ENCODE results near the gene STON2. TPM values are rescaled to one million over a fixed set of nuclear protein-coding genes. Genes with fewer than 3 reads are reported as not detected.
"Not testable (repeated sequence)": the region's sequence is repeated elsewhere in the genome, so short reads cannot be mapped to it uniquely, and the experiment has no call there.

Gene STON2
- total RNA-seq, 1 donor from 2014 or later, result 91.9 TPM

DNA sequence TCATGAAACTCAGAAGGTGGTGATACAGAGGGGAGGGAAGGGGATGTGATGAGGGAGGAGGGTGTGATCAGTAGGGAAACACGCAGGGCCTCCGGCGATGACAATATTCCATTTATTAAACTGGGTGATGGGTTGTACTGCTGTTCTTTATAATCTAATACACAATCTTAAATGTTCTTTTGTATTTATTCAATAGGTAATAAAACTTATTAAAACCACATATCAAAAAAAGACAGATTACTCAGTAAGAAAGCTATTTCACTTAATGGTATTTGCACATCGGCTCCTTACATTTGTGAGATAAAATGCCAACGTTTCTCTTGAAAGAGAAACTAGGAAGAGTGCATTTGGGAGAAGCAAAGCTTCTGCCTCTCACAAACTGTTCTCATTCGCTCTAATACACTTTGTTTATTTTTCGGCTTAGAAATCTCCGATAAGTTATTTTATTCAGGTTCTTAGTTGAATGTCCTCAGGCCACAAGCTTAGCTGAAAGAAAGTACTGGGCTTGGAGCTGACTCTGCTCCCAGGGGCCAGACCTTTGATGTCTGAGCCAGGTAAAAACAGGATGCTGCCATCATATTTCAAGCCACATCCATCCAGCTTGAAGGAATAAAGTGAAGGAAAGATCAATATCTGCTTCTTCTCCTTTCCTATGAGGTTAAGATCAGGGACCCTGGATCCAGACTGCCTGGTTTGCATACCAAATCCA is 17.5 kb downstream of the STON2 start:
- DNase-seq (ENCODE audit: low read depth), result peak; percentile 41

- DNase-seq (ENCODE audit: low read depth), result not testable (repeated sequence)
Observed at GRCh38 chr14:81380009-81380408, 20.1 kb downstream of the STON2 start.

- DNase-seq (ENCODE audit: low read depth), result no peak
Observed at GRCh38 chr14:81371802-81372201, 28.3 kb downstream of the STON2 start.

- no peak for DNase-seq (ENCODE audit: low read depth)
Observed at GRCh38 chr14:81367563-81367962, 32.6 kb downstream of the STON2 start.

GRCh38 chr14:81366884-81367283 is 33.2 kb downstream of the STON2 start:
- DNase-seq (ENCODE audit: low read depth), result no peak

GRCh38 chr14:81366214-81366613 is 33.9 kb downstream of the STON2 start:
- peak; percentile 22 for DNase-seq (ENCODE audit: low read depth)

DNA sequence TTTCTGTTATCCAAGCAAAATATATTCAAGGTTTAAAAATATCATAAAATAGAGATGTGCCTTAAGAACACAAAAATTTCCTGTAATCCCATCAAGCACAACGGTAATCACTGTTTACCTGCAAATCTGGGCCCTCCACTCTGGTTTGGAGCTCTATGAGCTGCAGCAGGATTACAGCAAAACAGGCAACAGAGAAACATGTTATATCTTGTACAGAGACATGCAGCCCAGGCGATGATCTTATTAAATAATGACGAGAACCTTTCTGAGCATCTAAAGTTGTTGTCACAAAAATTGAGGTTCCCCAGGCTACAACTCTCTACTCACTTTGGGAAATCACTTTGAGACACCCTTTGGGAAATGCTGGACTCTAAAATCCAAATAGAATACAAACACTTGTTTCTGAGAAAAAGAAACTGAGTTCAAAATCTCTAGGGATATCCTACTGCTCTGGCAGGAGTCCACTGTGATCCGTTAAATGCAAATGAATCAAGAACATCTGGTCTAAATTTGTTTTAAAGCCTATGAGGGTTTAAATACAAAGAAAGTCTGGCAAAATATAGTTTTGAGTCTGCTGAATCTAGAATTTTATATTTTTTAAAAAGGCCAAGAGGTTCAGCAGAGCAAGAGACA is 36.3 kb downstream of the STON2 start:
- DNase-seq (ENCODE audit: low read depth), result no peak

DNA sequence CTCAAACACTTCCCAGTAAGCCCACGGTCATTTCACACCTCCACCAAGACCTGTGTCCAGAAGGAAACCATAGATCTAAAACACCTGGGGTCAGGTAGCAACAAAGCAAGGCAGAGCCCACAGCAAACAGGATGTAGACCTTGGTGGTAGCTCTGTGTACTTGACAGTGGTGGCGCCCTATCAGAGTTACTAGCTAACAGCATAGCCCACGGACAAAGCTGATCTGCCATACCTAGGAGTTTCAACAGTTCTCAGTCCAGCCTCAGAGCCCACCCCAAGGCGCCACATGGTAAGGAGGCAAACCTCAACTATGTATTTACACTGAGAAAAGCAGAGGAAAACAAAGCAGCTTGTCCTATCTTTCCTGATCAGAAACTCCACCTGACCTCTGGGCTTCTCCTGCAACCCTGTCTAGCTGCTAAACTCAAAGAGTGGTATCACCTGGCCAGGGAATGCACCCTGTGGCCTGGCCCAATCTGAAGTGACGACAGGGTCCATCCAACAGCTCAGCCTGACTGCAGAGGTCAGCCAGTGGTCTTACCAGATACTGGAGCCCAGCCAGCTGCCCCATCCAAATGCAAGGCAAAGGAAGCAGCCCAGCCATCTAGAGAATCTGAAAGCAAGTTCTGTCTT is 46.3 kb downstream of the STON2 start:
- no peak for DNase-seq (ENCODE audit: low read depth)

DNA sequence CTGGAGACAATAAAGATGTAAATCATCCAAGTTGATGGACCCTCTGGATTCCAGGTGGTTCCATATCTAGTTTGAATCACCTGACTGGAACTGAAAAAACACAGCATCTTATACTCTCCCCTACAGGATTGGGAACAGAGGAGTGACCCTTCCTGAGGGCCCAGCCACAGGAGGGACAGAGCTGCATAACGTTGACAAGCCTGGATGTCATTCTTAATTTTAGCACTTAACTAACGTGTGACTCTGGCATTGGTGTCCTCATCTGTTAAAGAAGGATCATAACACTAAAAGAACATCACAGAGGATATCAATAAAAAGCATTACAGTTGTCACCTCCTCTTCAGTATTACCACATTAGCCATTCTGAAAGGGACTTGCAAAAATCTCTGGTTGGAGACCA is 47.7 kb downstream of the STON2 start:
- no peak for DNase-seq (ENCODE audit: low read depth)

DNA sequence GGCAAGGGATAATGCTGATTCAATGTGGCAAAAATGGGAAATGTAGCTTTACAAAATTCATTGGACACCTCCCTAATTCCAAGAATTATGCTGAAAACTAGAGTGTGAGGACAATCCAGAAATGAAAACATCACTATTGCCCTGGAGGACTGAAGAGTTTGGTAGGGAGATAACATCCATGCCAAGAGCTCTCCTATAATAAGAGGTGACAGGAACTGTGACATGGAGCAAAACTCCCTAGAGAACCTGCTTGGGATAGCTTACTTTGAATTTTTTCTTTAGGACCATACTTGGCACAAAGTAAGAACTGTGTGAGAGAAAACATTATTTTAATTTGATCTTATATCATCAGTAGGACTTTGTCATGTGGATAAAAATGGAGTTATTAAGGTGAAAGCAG is 48.9 kb downstream of the STON2 start:
- DNase-seq (ENCODE audit: low read depth), result no peak

DNA sequence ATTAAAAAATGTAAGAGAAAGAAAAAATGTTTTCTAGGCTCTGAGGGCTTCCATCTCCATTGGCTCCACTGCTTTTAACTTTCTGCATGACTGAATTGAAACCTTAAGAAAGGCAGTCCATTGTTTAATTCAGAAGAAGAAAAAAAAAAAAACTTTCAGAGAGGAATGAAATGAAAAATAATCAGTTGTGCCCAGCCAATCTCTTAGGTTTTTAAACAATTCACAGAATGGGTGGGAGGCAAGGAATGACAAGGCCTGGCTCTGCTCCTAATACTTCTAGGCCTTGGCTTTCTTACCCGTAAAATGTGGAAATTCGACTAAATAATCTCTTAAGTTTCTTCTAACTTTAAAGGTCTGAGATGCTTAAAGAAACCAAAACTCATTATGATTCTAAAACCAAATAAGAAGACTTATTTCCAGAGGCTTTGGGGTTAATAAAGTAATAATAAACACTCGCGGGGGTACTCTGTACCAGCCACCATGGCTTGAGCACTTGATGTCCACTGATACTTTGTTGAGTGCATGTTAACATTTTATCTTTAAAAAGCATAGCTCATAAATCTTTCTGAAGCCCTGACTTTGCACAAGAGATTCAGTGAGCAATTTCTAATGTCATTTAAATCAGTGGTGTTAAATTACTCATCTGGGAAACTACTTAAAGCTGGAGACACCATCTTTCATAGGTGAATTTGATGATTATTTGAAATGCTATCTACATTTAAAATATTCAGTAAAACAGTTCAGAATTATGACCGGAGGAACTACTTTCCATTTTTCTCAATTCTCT is 49.6 kb downstream of the STON2 start:
- DNase-seq (ENCODE audit: low read depth), result peak; percentile 26

- DNase-seq (ENCODE audit: low read depth), result no peak
Observed at GRCh38 chr14:81348061-81348460, 52.1 kb downstream of the STON2 start.

GRCh38 chr14:81345781-81346180 is 54.3 kb downstream of the STON2 start:
- no peak for DNase-seq (ENCODE audit: low read depth)

GRCh38 chr14:81344481-81345160 is 55.5 kb downstream of the STON2 start:
- no peak for DNase-seq (ENCODE audit: low read depth)

- DNase-seq (ENCODE audit: low read depth), result no peak
Observed at GRCh38 chr14:81343701-81344100, 56.4 kb downstream of the STON2 start.

GRCh38 chr14:81342850-81343580 is 57.1 kb downstream of the STON2 start:
- no peak for DNase-seq (ENCODE audit: low read depth)

- no peak for DNase-seq (ENCODE audit: low read depth)
Observed at GRCh38 chr14:81341781-81342180, 58.3 kb downstream of the STON2 start.

GRCh38 chr14:81341370-81341769 is 58.8 kb downstream of the STON2 start:
- no peak for DNase-seq (ENCODE audit: low read depth)

- no peak for DNase-seq (ENCODE audit: low read depth)
Observed at GRCh38 chr14:81340201-81340600, 59.9 kb downstream of the STON2 start.

DNA sequence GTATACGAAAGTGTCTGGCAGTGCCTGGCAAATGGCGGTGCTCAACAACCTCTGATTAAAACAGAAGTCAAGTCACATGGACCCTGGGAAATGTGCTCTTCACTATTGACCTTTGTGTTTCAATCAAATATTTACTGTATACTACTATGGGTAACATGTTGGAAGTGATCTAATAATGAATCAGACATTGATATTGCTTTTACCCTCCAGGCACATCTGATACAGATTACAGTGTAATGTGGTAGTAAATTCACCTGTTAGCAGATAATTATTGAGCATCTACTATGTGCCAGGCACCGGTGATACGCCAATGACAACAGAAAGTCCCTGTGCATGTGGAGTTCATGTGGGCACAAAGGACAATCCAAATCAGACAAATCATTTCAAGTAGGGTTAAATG is 63.1 kb downstream of the STON2 start:
- DNase-seq (ENCODE audit: low read depth), result no peak

GRCh38 chr14:81336009-81336408 is 64.1 kb downstream of the STON2 start:
- DNase-seq (ENCODE audit: low read depth), result peak; percentile 36

All from renal cortical epithelial cell (primary cell).